CD4-positive, alpha-beta memory T cell (primary cell): ENCODE data around the gene NFYA. TPM values are rescaled to one million over a fixed set of nuclear protein-coding genes. Genes with fewer than 3 reads are reported as not detected.
"Not testable (repeated sequence)": the region's sequence is repeated elsewhere in the genome, so short reads cannot be mapped to it uniquely, and the experiment has no call there.

ENCODE experiments used
- CTCF ChIA-PET: fragments of 350-600 bp; sonication (Branson Sonifier 250); formaldehyde crosslinking; loops from one replicate; lab custom pipeline; 2021; ENCODE audit warnings: inconsistent platforms; ENCODE audit not compliant: partially characterized antibody; lab: Charles Lee
- POLR2A ChIA-PET: fragments of 350-600 bp; sonication (Branson Sonifier 250); formaldehyde crosslinking; loops from one replicate; lab custom pipeline; 2021; ENCODE audit not compliant: partially characterized antibody; lab: Charles Lee
- DNase-seq, 5 donors: peaks; one replicate each; pipeline versions ENCODE4 v3.0.0 to v3.0.0-alpha.2; 2020 to 2022; ENCODE audit warnings: mixed read lengths in 1 of 5
- H3K27ac ChIP-seq: one replicate; pipeline ENCODE4 v1.7.0; 2013; ENCODE audit warnings: low read depth, low read length
- H3K27me3 ChIP-seq: 2 replicates; pipeline ENCODE4 v1.7.0; 2013; ENCODE audit warnings: mild to moderate bottlenecking, low read length, moderate library complexity; ENCODE audit not compliant: insufficient read depth
- H3K36me3 ChIP-seq: 2 replicates; pipeline ENCODE4 v1.7.0; 2013; ENCODE audit warnings: mild to moderate bottlenecking, low read length, moderate library complexity; ENCODE audit not compliant: insufficient read depth
- H3K4me1 ChIP-seq: 2 replicates; pipeline ENCODE4 v1.7.0; 2013; ENCODE audit warnings: mild to moderate bottlenecking, low read length, moderate library complexity; ENCODE audit not compliant: insufficient read depth
- H3K4me3 ChIP-seq, 2 donors: one replicate each; pipeline ENCODE4 v1.7.0; 2013; ENCODE audit warnings: low read length in 2 of 2, mild to moderate bottlenecking in 1 of 2
- H3K9me3 ChIP-seq, 2 donors: one replicate each; pipeline ENCODE4 v1.7.0; 2013; ENCODE audit warnings: low read length in 2 of 2, control low read depth in 1 of 2; ENCODE audit not compliant: control insufficient read depth in 1 of 2
- H3K27ac Mint-ChIP-seq, 7 donors: one replicate each; pipeline ENCODE4 v1.8.0; 2020 to 2021; ENCODE audit warnings: mixed read lengths in 7 of 7, mild to moderate bottlenecking in 6 of 7, inconsistent platforms in 3 of 7, moderate library complexity in 3 of 7
- H3K27me3 Mint-ChIP-seq, 2 donors: one replicate each; pipeline ENCODE4 v1.8.0; 2020 to 2021; ENCODE audit warnings: mixed read lengths in 2 of 2
- H3K36me3 Mint-ChIP-seq, 2 donors: one replicate each; pipeline ENCODE4 v1.8.0; 2020 to 2021; ENCODE audit warnings: mixed read lengths in 2 of 2, inconsistent platforms in 1 of 2, mild to moderate bottlenecking in 1 of 2
- H3K4me1 Mint-ChIP-seq, 4 donors: one replicate each; pipeline ENCODE4 v1.8.0; 2020 to 2021; ENCODE audit warnings: mixed read lengths in 4 of 4, mild to moderate bottlenecking in 1 of 4
- H3K4me3 Mint-ChIP-seq, 8 donors: one replicate each; pipeline ENCODE4 v1.8.0; 2020 to 2021; ENCODE audit warnings: mixed read lengths in 8 of 8, mild to moderate bottlenecking in 7 of 8, moderate library complexity in 6 of 8, inconsistent platforms in 3 of 8
- H3K9me3 Mint-ChIP-seq, 8 donors: one replicate each; pipeline ENCODE4 v1.8.0; 2020 to 2021; ENCODE audit warnings: mixed read lengths in 8 of 8, mild to moderate bottlenecking in 5 of 8, inconsistent platforms in 3 of 8, moderate library complexity in 1 of 8
- intact Hi-C: fragments of 100-400 bp; cut with micrococcal nuclease; formaldehyde crosslinking; loops from one replicate; pipeline ENCODE4 v1.15.1; 2023
- polyA plus RNA-seq, 2 donors: library from polyadenylated mRNA; unstranded; fragments of 300-500 nt; fragmentation: Illumina TruSeq; gene quantifications; one replicate each; pipeline ENCODE4 v1.2.3, GENCODE V29; 2021
- total RNA-seq, 2 experiments: library from RNA; stranded (reverse); gene quantifications; one replicate each; pipeline ENCODE4 v1.2.3, GENCODE V29; 2021

NFYA gene
- total and polyA plus RNA-seq, 4 experiments from 2014 or later = 10.7 to 56.9 (median 42.2) TPM

GRCh38 chr6:41097467-41098090 lies 24.8 kb downstream of the NFYA start:
- ChIA-PET CTCF (no interaction called here), POLR2A (no interaction called here)
- Histone ChIP-seq H3K4me3 (no peak overlapping the region), H3K4me1 (no peaks in the 10 kb centered on the region), H3K27me3 (no peaks in the 10 kb centered on the region), H3K9me3 (no peaks in the 10 kb centered on the region), H3K36me3 (peaks cover 71% of the 10 kb centered on the region), H3K27ac (no peak overlapping the region)
- intact Hi-C loops = no loop called here
- H3K4me1 Mint-ChIP-seq = peaks cover 0 to 12% (median 7%) of the 10 kb centered on the region in 4 donors
- H3K27ac Mint-ChIP-seq = no peak overlapping the region
- H3K9me3 Mint-ChIP-seq = no peaks in the 10 kb centered on the region
- H3K36me3 Mint-ChIP-seq = peaks cover 64 to 81% of the 10 kb centered on the region in 2 donors
- no peak for DNase-seq
- no peaks in the 10 kb centered on the region for H3K27me3 Mint-ChIP-seq
- H3K4me3 Mint-ChIP-seq = no peak overlapping the region

DNA sequence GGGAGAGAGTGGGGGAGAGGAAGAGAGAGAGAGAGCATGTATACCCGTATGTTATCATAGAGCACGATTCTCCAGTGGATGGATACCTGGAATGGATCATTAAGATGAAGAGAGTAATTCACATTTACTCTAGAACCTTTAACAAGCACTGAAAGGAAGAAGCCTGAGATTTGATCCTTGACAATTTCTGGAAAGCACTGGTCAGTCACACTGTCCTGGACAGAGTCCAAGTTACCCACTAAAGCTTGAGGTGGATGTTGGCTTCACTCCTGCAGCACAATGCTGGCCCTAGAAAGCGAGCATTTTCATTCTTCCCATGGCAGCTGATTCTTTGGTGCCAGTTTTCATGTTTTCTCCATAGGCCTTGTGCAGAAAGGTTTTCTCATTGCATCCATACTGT lies 25.6 kb downstream of the NFYA start:
- CTCF ChIA-PET = no interaction called here
- POLR2A ChIA-PET = no interaction called here

GRCh38 chr6:41100871-41101287 lies 28.1 kb downstream of the NFYA start:
- Mint-ChIP-seq H3K27ac (peak overlapping the region in 2 of 7 donors; percentile 54 to 63), H3K9me3 (no peaks in the 10 kb centered on the region)

More for the DNA sequence above, 25.6 kb downstream of the NFYA start:
- Histone ChIP-seq H3K36me3 (peaks cover 63% of the 10 kb centered on the region), H3K27me3 (no peaks in the 10 kb centered on the region), H3K4me1 (no peaks in the 10 kb centered on the region), H3K9me3 (no peaks in the 10 kb centered on the region), H3K4me3 (no peak overlapping the region), H3K27ac (no peak overlapping the region)
- Mint-ChIP-seq H3K4me3 (no peak overlapping the region), H3K27ac (peak overlapping the region in 2 of 7 donors; percentile 66 to 79), H3K9me3 (no peaks in the 10 kb centered on the region), H3K36me3 (peaks cover 60 to 74% of the 10 kb centered on the region in 2 donors), H3K4me1 (peaks cover 0 to 12% (median 7%) of the 10 kb centered on the region in 4 donors), H3K27me3 (no peaks in the 10 kb centered on the region)
- intact Hi-C loops = no loop called here
- no peak for DNase-seq

DNA sequence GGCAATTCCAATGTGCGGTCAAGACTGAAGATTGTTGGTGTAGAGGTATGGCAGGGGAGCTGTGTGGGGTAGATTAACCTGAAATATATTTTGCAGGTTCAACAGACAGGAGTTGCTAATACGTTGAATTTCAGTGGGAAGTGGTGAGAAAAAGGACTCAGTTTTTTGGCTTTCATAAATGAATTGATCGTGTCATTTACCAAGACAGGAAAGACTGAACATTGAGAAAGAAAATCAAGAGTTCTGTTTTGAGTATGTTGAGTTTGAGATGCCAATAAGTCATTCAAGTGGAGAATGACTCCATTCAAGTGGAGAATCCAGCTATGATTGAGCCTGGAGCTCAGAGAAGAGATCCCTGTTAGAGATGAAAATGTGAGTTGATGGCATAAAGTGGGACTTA lies 31.1 kb downstream of the NFYA start:
- Histone ChIP-seq H3K27me3 (no peaks in the 10 kb centered on the region), H3K9me3 (no peaks in the 10 kb centered on the region), H3K4me3 (no peak overlapping the region), H3K4me1 (no peaks in the 10 kb centered on the region), H3K27ac (no peak overlapping the region), H3K36me3 (peaks cover 9% of the 10 kb centered on the region)
- Mint-ChIP-seq H3K27ac (no peak overlapping the region), H3K27me3 (no peaks in the 10 kb centered on the region), H3K9me3 (no peaks in the 10 kb centered on the region), H3K4me3 (no peak overlapping the region), H3K36me3 (peaks cover 22 to 25% of the 10 kb centered on the region in 2 donors), H3K4me1 (peaks cover 0 to 8% (median 2%) of the 10 kb centered on the region in 4 donors)
- intact Hi-C loops = no loop called here
- ChIA-PET CTCF (interaction anchor here (0.9 to 3.1 kb wide), 3 partner anchors 11 to 235 kb away, joined by 3 to 14 read pairs (median 4); no protein-coding TSS in a partner anchor), POLR2A (interaction anchor here (2.0 kb wide), 1 partner anchor 31 kb away, joined by 5 read pairs; the partner anchor contains the start of genes NFYA and OARD1)
- DNase-seq = no peak

More at GRCh38 chr6:41100871-41101287, 28.1 kb downstream of the NFYA start:
- Histone ChIP-seq H3K36me3 (peaks cover 39% of the 10 kb centered on the region), H3K27ac (no peak overlapping the region), H3K27me3 (no peaks in the 10 kb centered on the region), H3K9me3 (no peaks in the 10 kb centered on the region), H3K4me1 (no peaks in the 10 kb centered on the region), H3K4me3 (no peak overlapping the region)
- ChIA-PET CTCF (interaction anchor here (3.1 kb wide), 1 partner anchor 8 kb away, joined by 14 read pairs; no protein-coding TSS in a partner anchor), POLR2A (no interaction called here)
- peak in 2 of 5 donors; percentile 39 to 54 for DNase-seq
- peak overlapping the region in 3 of 8 donors; percentile 9 to 51 (median 49) for H3K4me3 Mint-ChIP-seq
- H3K27me3 Mint-ChIP-seq = no peaks in the 10 kb centered on the region
- intact Hi-C loops = no loop called here
- H3K4me1 Mint-ChIP-seq = peaks cover 0 to 12% (median 3%) of the 10 kb centered on the region in 4 donors
- H3K36me3 Mint-ChIP-seq = peaks cover 42 to 50% of the 10 kb centered on the region in 2 donors

DNA sequence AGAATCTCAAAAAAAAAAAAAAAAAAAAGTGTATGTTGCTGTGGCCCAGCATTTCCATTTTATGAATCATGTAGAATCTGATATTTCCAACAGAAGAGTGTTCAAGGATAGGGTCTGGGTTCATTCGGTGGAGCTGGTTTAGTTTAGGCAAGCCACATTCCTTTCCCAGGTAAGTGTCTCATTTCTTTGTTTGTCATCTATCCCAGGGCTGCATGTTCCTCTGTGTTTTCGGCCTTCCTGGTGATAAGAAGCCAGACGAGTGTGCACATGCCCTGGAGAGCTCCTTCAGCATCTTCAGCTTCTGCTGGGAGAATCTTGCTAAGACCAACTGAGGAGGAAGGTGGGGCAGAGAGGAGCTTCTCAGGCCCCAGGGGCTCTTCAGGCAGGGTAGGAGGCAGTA lies 38.2 kb downstream of the NFYA start:
- Mint-ChIP-seq H3K36me3 (peaks cover 11 to 26% of the 10 kb centered on the region in 2 donors), H3K9me3 (no peaks in the 10 kb centered on the region), H3K27me3 (no peaks in the 10 kb centered on the region), H3K4me1 (peaks cover 0 to 2% (median 0%) of the 10 kb centered on the region in 4 donors), H3K4me3 (no peak overlapping the region), H3K27ac (peak overlapping the region in 1 of 7 donors; percentile 28)
- Histone ChIP-seq H3K4me3 (no peak overlapping the region), H3K27me3 (no peaks in the 10 kb centered on the region), H3K36me3 (no peaks in the 10 kb centered on the region), H3K9me3 (no peaks in the 10 kb centered on the region), H3K4me1 (no peaks in the 10 kb centered on the region), H3K27ac (no peak overlapping the region)
- POLR2A ChIA-PET = no interaction called here
- CTCF ChIA-PET = no interaction called here
- no peak for DNase-seq
- intact Hi-C loops = no loop called here

DNA sequence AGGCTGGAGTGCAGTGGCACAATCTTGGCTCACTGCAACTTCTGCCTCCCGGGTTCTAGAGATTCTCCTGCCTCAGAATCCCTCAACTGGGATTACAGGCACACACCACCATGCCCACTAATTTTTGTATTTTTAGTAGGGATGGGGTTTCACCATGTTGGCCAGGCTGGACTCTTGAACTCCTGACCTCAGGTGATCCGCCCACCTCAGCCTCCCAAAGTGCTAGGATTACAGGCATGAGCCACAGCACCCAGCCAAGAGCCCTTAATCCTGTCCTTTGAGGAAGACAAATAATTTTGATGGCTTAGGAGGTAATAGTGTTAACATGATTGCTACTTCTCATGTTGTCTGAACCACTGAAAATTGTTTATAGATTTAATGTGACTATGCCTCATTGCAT lies 42.3 kb downstream of the NFYA start:
- H3K36me3 ChIP-seq, POLR2A ChIA-PET, H3K27ac ChIP-seq, H3K4me3 ChIP-seq, H3K4me1 ChIP-seq, H3K9me3 Mint-ChIP-seq, DNase-seq, intact Hi-C loops, H3K27me3 Mint-ChIP-seq, CTCF ChIA-PET, H3K4me1 Mint-ChIP-seq, H3K27me3 ChIP-seq, H3K27ac Mint-ChIP-seq, H3K9me3 ChIP-seq, H3K4me3 Mint-ChIP-seq: not testable (repeated sequence)
- H3K36me3 Mint-ChIP-seq = peaks cover 13 to 29% of the 10 kb centered on the region in 2 donors

- Histone ChIP-seq H3K4me1 (no peaks in the 10 kb centered on the region), H3K4me3 (no peak overlapping the region), H3K27ac (no peak overlapping the region), H3K9me3 (no peaks in the 10 kb centered on the region), H3K36me3 (no peaks in the 10 kb centered on the region), H3K27me3 (no peaks in the 10 kb centered on the region)
- peaks cover 0 to 2% (median 0%) of the 10 kb centered on the region in 4 donors for H3K4me1 Mint-ChIP-seq
- no peak overlapping the region for H3K27ac Mint-ChIP-seq
- CTCF ChIA-PET = no interaction called here
- intact Hi-C loops = no loop called here
- H3K36me3 Mint-ChIP-seq = peaks cover 33 to 55% of the 10 kb centered on the region in 2 donors
- POLR2A ChIA-PET = no interaction called here
- no peak for DNase-seq
- no peaks in the 10 kb centered on the region for H3K9me3 Mint-ChIP-seq
- no peaks in the 10 kb centered on the region for H3K27me3 Mint-ChIP-seq
- H3K4me3 Mint-ChIP-seq = no peak overlapping the region
Observed at GRCh38 chr6:41119508-41119907, 46.7 kb downstream of the NFYA start.
